ENCODE data around the gene C2CD4A.
A peak's percentile ranks its signal among the peaks of the same experiment; 100 is the strongest.
"Not testable (repeated sequence)": the region's sequence is repeated elsewhere in the genome, so short reads cannot be mapped to it uniquely, and the experiment has no call there.

C2CD4A gene, protein sequence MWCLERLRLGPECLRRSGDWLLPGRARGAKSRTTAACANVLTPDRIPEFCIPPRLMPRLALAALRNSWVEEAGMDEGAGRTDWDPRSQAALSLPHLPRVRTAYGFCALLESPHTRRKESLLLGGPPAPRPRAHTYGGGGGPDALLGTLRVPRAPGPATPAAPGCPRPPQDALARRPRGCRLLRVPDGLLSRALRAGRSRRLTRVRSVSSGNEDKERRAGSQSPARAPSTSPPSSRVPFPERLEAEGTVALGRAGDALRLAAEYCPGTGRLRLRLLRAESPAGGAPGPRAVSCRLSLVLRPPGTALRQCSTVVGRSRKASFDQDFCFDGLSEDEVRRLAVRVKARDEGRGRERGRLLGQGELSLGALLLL

DNA sequence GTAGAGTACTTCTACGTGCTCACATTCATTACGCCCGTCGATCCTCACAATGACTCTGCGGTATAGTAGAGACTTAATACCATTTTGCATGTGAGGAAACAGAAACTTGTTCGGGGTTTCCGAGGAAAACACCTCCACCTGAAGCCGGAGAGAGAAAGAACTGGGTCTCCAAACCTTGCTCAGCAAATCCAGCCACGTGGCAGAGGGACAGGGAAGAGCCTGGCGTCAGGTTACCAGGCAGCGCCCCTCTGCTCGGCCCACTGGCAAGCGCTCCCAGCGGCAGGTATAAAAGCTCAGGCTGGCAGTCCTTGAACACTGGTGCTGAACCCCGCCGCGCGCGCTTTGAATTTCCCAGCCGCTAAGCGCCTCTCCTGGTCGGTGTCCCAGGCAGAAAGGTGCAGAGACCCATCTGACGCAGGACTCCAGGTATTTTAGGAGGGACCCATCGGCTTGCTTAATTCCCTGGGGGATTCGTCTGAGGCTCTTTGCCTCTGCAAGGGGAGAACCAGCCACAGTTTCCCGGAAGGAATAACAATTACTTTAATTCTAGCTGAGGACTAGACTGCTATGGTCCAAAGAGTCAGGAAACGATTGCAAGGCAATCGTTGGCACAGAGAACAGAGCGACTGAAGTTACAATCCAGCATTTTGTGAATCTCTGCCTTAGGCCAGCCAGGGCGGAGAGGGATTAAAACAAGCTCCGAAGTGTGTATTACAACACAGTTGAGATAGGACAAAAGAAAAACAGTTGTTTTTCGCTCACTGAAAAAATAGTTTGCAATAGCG lies at the start of gene C2CD4A:
TSS of gene C2CD4A (plus strand) at position 315 of the 785 bp plus-strand sequence. CDS start 637 bp downstream, outside the sequence.
- DNase-seq: peak; percentile 86

DNA sequence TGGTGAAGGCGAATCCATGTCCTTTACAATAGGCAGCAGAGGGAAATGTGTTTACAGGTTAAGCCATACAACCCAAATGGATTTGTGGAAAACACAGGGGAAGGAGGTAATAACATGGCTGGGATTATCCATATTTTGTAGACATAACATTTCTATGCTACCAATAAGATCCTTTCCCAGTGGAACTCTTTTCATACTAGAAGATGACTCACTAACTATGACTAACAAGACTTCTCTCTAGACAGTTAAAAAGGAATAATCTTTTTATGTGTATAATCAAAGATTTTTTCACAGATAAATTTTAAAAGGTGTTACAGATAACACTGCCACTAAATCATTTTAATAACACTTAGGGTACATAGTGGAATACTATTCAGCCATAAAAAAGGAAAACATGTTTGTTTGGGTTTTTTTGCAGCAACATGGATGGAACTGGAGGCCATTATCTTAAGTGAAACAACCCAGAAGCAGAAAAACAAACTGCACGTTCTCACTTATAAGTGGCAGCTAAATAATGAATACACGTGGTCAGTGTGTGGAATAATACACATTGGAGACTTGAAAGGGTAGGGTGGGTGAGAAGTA lies 46.1 kb upstream of the C2CD4A start:
- DNase-seq: no peak

DNA sequence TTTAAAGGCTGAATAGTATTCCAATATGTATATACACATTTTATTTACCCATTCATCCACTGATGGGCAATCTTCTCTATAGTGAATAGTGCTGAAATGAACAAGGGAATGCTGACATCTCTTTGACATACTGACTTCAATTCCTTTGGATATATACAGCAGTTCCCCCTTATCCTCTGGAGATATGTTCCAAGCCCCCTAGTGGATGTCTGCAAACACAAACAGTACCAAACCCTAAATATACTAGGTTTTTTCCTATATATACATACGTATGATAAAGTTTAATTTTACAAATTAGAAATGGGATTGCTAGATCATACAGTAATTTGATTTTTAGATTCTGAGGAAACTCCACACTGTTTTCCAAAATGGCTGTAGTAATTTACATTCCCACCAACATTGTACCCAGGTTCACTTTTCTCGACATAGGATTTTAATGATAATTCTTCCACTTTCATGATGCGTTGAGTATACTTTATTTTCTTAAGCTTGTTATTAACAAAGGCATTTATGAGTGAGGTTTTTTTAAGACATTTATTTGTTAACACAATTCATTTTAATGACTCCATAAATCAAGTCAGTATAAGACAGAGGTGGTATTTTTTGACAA lies 44.7 kb upstream of the C2CD4A start:
- no peak for DNase-seq

DNA sequence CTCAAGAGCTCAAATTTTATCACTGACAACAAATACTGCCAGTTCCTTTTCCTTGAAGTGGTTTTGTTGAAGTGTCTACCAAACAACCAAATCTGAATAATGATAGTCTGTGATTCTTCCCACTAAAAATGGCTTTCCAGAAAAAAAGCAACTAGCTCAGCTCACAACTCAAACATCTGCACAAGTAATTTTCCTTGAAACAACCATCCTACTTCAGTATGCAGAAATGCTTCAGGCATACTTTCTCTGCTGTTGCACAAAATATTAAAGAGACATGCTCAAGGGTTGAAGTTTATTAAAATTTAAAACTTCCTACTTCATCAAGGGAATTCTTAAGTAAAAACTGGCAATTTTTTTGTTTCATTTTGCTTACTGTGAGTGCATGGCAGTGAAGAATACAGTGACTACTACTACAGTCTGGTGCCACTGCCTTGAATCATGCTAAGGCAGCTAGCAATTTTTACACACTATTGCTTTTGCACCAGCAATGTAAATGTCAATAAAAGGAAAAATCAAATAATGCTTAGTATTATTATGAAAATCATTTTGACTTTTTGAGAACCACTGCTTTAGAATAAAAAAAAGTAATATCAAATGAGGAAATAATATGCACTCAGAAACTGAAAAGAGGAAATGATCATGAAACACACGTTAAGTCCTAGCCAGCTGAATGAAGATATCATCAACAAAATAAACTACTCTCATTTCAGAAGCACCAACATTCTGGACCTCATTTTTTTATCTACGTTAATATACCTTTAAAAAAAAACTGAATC lies 40.1 kb upstream of the C2CD4A start:
- DNase-seq: no peak

DNA sequence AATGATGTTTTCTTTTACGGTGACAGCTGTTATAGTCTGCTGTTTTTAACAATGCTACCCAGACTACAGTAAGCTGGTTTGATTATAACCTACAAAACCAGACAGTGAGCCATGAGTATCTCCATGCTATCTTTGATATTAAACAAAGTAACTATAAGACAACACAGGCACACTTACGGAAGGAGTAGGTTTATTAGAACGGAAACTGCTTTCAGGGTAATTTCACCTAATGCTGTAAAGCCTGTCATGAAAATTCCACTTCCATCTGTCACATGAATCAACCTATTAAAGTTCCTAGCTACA lies 39.6 kb upstream of the C2CD4A start:
- no peak for DNase-seq

DNA sequence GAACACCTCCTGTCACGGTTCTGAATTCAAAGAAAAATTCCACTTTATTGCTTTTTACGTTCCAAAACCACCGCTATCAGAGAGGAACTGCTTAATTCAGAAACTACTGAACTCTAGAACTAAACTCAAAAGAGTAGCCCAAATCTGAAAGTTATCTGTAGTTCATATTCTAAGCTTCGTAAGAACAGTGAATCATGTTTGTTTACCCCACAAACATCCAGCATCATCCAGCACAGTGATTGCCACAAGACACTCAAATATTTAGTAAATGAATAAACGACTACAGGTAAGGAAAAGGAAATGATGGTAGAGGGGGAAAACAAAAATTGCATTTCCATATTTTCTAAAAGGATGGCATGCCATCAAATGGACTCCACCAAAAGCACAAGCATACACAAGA lies 38.9 kb upstream of the C2CD4A start:
- DNase-seq: no peak

DNA sequence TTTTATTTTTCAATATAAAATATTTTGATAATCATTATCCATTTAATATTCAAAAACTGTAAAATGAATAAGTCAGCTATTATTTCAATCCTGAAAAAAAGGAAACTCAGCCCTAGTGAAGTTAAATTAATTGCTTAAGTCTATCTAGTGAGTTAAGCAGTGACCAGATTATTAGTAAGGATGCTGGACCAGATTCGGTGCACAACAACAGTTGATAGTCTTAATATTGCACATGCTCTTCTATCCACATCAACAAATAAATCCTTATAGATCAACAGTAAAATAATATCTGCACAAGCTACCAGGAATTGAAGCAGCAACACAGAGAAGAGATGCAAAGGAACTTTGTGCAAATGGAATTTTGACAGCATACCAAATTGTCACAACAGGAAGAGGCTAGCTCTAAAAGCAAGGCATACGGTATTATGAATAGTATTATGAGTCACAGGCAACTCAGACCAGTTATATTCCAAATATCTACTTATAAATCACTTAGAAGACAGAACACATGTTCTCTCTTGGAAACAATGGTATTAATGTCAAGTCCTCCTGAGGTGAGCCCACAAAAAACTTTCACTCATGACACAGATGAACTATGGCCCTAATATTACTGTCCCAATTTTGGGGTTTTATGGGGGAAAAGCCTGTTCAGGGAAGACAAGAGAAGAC lies 31.4 kb upstream of the C2CD4A start:
- DNase-seq: no peak

DNA sequence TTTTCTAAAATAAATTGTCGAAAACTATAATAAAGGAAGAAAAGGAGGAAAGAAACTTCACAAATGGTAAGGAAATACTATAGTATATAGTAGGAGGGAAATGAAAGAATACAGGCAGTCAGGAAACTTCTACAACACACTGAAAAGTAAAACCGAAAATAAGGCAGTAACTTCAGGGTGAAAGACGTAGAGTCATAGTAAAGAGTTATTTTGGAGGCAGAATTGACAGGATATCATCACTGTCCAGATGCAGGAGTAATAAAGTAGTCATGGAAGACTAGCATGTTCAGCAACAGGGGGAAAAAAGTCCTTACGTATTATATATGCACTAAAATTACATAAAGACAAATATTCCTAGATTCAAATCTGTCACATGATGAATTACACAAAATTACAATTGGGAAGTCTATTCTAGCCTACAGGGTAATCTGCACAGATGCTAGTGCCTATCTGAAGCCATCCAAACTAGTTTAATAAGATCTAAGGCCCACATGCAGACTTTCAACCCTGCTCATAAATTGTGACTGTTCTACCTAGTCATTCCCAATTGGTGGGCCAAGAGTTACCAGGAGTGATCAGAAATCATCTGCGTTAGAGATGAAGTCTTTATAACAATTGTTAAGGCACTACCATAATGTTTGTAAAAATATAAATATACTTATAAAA lies 20.6 kb upstream of the C2CD4A start:
- no peak for DNase-seq

DNA sequence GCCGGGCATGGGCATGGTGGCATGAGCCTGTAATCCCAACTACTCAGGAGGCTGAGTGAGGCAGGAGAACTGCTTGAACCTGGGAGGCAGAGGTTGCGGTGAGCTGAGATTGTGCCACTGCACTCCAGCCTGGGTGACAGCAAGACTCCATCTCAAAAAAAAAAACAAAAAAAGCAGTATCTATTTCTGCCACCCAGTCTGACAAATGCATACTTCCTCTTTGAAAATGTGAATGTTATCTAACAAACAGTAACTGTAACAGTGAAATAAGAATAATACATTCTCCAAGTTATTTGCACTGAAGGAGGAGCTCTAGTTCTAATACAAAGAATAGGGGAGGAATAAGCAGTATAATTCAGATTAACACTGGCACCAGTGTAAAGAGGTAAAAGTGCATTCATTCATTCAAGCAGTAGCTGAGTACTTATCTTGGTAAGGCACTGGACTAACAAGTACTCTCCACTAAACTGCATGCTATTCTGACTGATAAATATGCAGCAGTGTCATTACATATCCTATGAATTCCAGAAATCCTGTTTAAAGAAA lies 19.4 kb upstream of the C2CD4A start:
- no peak for DNase-seq

DNA sequence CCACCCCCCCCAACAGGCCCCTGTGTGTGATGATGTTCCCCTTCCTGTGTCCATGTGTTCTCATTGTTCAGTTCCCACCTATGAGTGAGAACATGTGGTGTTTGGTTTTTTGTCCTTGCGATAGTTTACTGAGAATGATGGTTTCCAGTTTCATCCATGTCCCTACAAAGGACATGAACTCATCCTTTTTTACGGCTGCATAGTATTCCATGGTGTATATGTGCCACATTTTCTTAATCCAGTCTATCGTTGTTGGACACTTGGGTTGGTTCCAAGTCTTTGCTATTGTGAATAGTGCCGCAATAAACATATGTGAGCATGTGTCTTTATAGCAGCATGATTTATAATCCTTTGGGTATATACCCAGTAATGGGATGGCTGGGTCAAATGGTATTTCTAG lies 18.5 kb upstream of the C2CD4A start:
- not testable (repeated sequence) for DNase-seq

DNA sequence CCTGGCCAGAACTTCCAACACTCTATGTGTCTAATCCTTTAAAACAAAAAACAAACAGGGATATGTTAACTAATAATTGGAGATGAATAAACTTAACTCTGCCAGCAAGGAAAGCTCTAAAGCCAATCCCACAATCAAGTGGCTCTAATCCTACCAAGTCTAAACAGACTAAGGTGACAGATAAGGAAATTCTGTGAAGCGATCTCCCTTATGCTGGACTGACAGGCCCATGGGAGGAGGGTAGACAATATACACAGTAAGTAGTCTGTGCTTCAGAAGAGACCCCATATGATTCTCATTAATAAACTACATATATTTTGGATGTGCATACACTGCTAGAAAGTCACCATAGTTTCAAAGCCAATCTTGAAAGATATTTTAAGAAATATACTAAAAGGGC lies 16.7 kb upstream of the C2CD4A start:
- DNase-seq: no peak

DNA sequence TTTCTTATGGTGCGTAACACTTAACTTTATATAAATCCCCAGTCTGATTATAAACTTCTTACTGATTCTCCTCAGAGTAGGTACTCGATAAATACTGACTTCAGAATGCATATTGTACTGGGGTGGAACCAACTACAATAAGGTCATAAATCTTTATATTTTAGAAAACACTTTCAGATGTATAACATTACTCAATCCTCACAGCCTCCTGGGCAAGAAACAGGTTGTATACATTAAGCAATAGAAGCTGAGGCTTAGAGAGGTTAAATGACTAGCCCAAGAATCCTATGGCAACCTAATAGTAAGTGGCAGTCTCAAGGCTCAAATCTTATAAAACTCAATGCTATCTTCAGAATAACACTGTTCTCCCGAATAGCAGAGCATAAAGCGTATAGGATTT lies 15.6 kb upstream of the C2CD4A start:
- DNase-seq: no peak

DNA sequence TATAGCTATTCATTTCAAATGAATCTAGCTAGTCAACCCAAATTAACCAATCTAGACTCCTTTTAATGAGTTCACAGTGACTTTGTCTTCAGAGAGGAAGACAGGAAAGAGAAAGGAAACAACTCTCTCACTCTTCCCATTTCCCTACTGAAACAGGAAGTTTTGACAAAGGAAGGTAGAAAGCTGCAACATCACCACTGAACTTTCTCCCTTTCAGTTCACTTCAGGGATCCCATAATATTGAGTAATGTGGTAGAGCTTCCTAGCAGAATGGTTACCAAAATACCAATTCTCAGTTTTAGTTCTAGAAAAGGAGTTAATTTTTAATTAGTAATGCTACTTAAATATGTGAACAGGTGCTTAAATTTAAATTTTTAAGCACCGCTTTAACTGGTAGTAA lies 14.1 kb upstream of the C2CD4A start:
- no peak for DNase-seq

DNA sequence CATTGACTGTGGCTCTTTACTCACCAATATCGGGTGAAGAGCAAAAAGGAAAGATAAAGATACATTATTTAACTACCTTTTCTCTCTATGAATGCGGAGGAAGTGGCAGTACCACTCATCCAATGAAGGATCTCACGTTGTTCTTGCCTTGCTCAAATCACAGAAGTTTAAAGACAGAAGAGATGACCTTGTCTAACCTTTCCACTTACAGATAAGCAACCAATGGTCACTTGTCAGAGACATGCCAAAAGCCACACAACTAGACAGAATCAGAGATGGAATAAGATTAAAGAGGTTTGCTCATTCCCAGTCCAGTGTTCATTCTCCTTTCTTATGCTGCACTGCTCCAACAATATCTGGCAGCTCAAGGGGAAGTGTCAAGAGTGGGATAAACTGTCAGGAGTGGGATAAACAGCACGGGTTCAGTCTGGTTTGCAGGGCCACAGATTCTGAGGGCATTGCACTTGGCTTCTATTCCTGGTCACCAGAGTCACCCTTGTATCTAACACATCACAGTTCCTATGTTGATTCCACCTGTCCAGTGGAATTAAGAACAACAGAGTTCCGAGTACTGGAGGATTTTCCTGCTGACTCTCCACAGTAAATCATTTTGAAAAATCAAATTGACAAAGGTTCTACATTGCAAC lies 13.2 kb upstream of the C2CD4A start:
- no peak for DNase-seq

DNA sequence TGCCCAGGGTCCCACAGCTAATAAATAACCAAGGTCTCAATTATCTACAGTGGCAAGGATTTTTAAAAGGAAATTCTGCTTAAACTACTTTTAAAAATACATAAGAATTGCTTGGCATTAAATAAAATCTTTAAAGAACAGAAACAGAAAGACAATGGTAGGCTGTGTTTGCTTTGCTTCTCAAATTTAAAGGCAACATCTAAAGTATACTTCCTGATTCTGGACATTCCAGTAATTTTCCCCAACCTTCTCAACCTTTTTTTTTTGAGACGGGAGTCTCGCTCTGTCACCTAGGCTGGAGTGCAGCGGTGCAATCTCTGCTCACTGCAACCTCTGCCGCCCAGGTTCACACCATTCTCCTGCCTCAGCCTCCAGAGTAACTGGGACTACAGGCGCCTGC lies 11.8 kb upstream of the C2CD4A start:
- no peak for DNase-seq

DNA sequence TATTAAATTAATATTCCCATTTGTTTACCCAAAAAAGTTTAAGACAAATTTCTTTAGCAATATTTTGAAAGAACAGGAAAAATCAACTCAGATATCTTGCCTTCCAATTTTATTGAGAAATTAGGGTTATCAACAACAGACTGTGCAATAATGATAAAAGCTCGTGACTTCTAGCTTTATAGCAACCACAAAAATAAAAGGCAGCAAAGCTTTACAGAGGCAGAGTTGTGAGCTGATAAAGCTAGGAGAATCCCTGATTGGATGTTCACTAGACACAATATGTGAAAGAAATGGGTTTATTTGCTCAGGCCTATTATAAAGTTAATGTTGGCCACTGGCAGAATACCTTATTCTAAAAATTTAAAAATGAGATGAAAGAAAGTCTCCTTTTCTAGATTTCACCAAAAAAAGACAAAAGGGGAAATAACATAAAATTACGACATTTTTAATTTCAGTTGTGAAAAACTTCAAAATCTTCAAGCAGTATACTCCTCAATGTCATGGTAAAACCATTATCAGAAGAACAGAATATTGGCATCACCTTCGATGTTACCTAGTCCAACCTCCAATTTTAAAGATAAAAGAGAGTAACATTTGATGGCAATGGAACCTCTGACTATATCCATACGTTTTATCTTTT lies 9.3 kb upstream of the C2CD4A start:
- no peak for DNase-seq

DNA sequence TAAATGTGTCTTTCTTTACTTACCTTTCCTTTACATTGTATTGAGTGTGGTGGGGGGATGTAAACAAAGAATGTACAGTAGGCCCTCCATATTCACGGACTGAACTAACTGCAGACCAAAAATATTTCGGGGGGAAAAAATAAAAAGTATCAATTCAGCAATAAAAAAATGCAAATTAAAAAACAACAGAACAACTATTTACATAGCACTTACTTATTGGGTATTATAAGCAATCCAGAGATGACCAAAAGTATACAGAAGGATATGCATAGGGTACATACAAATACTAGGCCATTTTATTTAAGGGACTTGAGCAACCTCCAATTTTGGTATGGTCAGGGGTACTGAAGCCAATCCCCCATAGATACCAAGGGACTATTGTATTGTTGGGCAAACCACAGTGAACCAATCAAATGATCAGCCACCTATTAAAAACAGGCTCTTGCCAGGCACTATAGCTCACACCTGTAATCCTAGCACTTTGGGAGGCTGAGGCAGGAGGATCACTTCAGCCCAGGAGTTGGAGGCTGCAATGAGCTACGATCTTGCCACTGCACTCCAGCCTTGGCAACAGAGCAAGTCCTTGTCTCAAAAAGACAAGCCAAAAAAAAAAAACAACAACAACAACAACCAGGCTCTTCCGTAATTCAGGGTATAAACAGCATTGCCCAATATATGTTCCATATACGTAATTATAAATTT lies 8.3 kb upstream of the C2CD4A start:
- no peak for DNase-seq

DNA sequence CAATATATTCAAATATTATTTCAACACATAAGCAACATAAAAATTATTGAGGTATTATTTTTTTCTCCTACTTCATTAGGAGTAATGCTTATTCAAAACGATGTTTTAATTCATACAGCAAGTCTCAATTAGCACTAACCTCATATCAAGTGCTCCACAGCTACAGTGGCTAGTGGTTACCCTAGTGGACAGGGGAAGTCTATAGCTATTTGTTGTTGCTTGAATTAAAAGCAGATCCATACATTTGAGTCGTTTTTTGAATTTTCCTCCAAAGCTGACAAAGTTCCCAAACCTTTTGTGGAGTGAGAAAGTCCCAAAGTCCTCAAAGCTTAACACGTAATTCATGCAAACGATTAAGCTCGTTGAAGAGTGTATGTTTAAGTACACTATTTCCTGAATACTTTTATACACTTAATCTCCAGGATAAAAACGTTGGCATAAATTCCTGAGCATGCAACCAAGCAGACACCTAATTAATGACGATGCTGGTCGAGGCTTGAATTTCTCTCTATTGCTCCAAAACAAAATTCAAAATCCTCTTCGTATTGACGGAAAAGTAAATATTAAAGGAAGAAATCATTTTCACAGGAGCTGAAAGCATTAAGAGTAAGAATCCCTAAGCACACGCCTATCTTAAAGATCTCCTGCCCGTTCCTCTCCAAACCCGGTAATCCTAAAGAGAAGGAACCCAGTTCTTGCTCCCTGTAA lies 7.5 kb upstream of the C2CD4A start:
- DNase-seq: no peak

DNA sequence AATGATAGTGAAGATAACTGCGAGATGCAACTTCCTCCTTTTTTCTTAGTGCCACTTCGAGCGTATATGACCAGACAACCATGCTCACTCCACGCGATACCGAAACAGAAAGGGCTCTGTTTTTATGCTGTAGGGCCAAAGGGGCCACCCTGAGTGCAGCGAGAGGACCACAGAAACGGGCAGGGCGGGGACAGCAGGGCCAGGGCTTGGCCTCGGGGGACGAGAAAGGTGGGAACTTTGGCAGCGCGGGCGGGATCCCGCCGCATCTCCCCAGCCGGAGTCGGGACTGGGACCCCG lies 7.0 kb upstream of the C2CD4A start:
- peak; percentile 85 for DNase-seq
